Common myeloid progenitor, CD34-positive (primary cell): Measurements from ENCODE around the gene MORC4.

Experiments
- CTCF ChIA-PET: fragments of 350-600 bp; sonication (Branson Sonifier 250); formaldehyde crosslinking; loops from one replicate; lab custom pipeline; 2021; ENCODE audit warnings: antibody characterized with exemption; lab: Charles Lee
- POLR2A ChIA-PET: fragments of 350-600 bp; sonication (Branson Sonifier 250); formaldehyde crosslinking; loops from one replicate; lab custom pipeline; 2021; ENCODE audit warnings: antibody characterized with exemption; lab: Charles Lee
- DNase-seq, 3 donors: peaks; one replicate each; pipeline versions ENCODE4 v3.0.0 to v3.0.0-alpha.2; 2013
- H3K27ac ChIP-seq, 2 experiments: 1 replicate in 1 of 2; 2 replicates in 1 of 2; pipeline ENCODE4 v1.7.0; 2013; ENCODE audit warnings: inconsistent platforms in 2 of 2, low read length in 2 of 2, mild to moderate bottlenecking in 2 of 2, low read depth in 1 of 2, moderate library complexity in 1 of 2; ENCODE audit not compliant: severe bottlenecking in 2 of 2, insufficient read depth in 1 of 2, poor library complexity in 1 of 2
- H3K27me3 ChIP-seq, 5 experiments: replicated peaks in 2 of 5; 1 replicate in 3 of 5; 2 replicates in 2 of 5; pipeline versions ENCODE4 v1.6.1 to v1.7.0; 2013; ENCODE audit warnings: low read length in 4 of 5, mild to moderate bottlenecking in 2 of 5, moderate library complexity in 2 of 5, inconsistent platforms in 1 of 5; ENCODE audit not compliant: insufficient read depth in 5 of 5, control insufficient read depth in 4 of 5
- H3K36me3 ChIP-seq, 4 experiments: 1 replicate in 2 of 4; 2 replicates in 2 of 4; pipeline versions ENCODE4 v1.6.1 to v1.7.0; 2013; ENCODE audit warnings: low read length in 3 of 4, control low read depth in 1 of 4, mild to moderate bottlenecking in 1 of 4; ENCODE audit not compliant: control insufficient read depth in 4 of 4, insufficient read depth in 4 of 4
- H3K4me1 ChIP-seq, 4 experiments: 1 replicate in 3 of 4; 2 replicates in 1 of 4; pipeline versions ENCODE4 v1.6.1 to v1.7.1; 2013; ENCODE audit warnings: low read length in 3 of 4, mild to moderate bottlenecking in 3 of 4, control low read depth in 1 of 4, inconsistent platforms in 1 of 4, moderate library complexity in 1 of 4; ENCODE audit not compliant: control insufficient read depth in 4 of 4, insufficient read depth in 4 of 4; ENCODE audit errors: control extremely low read depth in 1 of 4
- H3K4me3 ChIP-seq, 7 experiments: 1 replicate in 4 of 7; 2 replicates in 3 of 7; pipeline versions ENCODE4 v1.5.1 to v1.7.0; 2013; ENCODE audit warnings: mild to moderate bottlenecking in 7 of 7, low read length in 6 of 7, moderate library complexity in 6 of 7, inconsistent platforms in 2 of 7, low read depth in 2 of 7, control low read depth in 1 of 7; ENCODE audit not compliant: insufficient read depth in 4 of 7, control insufficient read depth in 1 of 7; ENCODE audit errors: extremely low read depth in 1 of 7
- H3K9me3 ChIP-seq, 5 experiments: 1 replicate in 4 of 5; 2 replicates in 1 of 5; pipeline versions ENCODE4 v1.6.1 to v1.7.1; 2013; ENCODE audit warnings: low read length in 4 of 5, mild to moderate bottlenecking in 2 of 5, inconsistent platforms in 1 of 5, low read depth in 1 of 5, moderate library complexity in 1 of 5; ENCODE audit not compliant: control insufficient read depth in 4 of 5, insufficient read depth in 2 of 5; ENCODE audit errors: control extremely low read depth in 1 of 5
- WGBS: methylation state at CpG from one replicate; pipeline ENCODE4 v1.1.5; 2013; ENCODE audit not compliant: insufficient coverage; 5-methylcytosine and 5-hydroxymethylcytosine counted together

Gene MORC4

DNA sequence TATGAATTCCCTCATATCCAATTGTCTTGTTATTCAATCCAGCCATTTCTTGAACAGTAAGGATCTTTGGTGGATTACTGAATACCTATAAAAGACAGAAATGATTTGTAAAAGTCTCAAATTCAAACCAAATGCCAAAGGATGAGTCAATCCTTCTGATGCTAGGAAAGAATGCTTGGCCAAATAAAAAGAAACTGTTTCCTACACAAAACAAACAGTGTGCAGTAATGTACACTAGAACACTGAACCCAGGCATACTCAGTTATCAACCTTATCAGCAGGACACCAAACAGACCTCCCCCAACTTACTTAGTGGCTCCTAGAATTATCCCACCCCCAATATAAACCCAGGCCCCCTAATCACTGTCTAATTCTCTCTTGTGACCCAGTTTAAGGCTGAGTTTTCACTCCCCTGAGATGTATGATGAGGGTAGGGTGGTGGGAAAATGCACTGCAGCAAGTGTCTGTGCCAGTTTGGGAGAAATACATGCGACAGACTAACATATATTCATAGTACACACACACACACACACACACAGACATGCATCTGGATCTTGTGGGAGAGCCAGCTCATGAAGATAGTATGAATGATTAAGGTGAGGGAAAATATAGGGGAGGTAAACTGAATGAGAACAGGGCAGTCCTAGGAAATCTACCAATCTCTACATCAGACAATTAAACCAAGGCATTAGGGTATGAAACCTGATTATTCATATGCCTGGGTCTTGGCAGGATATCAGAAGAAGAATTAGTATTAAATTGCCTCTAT is 44.8 kb downstream of the MORC4 start:
- CTCF ChIA-PET, result interaction anchor here (1.4 to 3.1 kb wide), 2 partner anchors 51 to 57 kb away, joined by 4 to 14 read pairs; partner anchors contain the start of gene RIPPLY1
- WGBS, result no CpG with 5 or more reads among the region's 1 CpG
- DNase-seq, result no peak

DNA sequence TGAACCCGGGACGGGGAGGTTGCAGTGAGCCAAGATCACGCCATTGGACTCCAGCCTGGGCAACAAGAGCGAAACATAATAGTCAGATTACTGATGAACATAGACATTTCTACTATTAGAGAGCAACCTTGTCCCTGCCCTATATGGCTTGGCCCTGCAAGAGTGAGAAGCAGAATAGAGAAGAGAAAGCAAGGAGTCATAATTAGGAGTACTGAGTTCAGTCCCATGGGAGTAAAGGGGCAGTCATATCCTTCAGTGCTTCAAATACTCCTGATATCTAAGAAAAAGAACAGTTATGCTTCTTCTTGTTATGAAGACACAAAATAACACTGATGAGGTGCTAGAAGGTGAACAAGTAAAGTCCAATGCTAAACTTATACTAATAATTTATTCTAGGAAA is 46.0 kb downstream of the MORC4 start:
- H3K9me3 ChIP-seq, result no peaks in the 10 kb centered on the region
- H3K4me3 ChIP-seq, result no peak overlapping the region
- no peaks in the 10 kb centered on the region for H3K36me3 ChIP-seq
- H3K27me3 ChIP-seq, result peaks cover 0 to 15% (median 0%) of the 10 kb centered on the region in 5 experiments
- no peak for DNase-seq
- 97% methylated on average over 4 of the region's 4 CpGs for WGBS
- no peak overlapping the region for H3K27ac ChIP-seq
- H3K4me1 ChIP-seq, result no peaks in the 10 kb centered on the region
- POLR2A ChIA-PET, result no interaction called here
- CTCF ChIA-PET, result interaction anchor here (0.7 to 3.1 kb wide), 3 partner anchors 50 to 60 kb away, joined by 3 to 14 read pairs (median 4); partner anchors contain the start of gene RIPPLY1

More for the DNA sequence above, 44.8 kb downstream of the MORC4 start:
- no peaks in the 10 kb centered on the region for H3K4me1 ChIP-seq
- POLR2A ChIA-PET, result no interaction called here
- H3K9me3 ChIP-seq, result no peaks in the 10 kb centered on the region
- no peaks in the 10 kb centered on the region for H3K36me3 ChIP-seq
- H3K27me3 ChIP-seq, result peaks cover 0 to 10% (median 0%) of the 10 kb centered on the region in 5 experiments
- no peak overlapping the region for H3K27ac ChIP-seq
- no peak overlapping the region for H3K4me3 ChIP-seq

DNA sequence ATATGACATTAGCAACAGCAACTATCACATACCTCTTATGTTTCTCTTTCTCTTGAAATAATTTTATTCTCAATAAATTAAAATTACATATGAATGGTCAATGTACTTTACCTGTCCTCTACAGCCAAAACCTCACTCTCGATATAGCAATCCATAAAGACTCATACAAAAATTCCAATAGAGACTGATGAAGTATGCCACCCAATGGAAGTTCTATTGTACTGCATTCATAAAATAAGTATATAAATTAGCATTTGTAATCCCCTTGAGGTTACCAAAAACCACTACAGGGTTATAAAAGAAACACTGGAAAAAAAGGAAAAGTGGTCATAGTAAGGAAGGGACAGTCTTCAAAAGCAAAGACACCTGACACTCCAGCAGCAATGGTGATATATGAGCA is 47.0 kb downstream of the MORC4 start:
- Histone ChIP-seq H3K27ac (no peak overlapping the region), H3K4me1 (no peaks in the 10 kb centered on the region), H3K4me3 (no peak overlapping the region), H3K9me3 (no peaks in the 10 kb centered on the region), H3K27me3 (peaks cover 0 to 15% (median 0%) of the 10 kb centered on the region in 5 experiments), H3K36me3 (no peaks in the 10 kb centered on the region)
- no CpG with 5 or more reads among the region's 1 CpG for WGBS
- ChIA-PET CTCF (interaction anchor here (0.7 to 3.1 kb wide), 5 partner anchors 9 to 61 kb away, joined by 3 to 16 read pairs (median 5); partner anchors contain the start of gene RIPPLY1), POLR2A (no interaction called here)
- DNase-seq, result peak; percentile 10 to 46 (median 39)

DNA sequence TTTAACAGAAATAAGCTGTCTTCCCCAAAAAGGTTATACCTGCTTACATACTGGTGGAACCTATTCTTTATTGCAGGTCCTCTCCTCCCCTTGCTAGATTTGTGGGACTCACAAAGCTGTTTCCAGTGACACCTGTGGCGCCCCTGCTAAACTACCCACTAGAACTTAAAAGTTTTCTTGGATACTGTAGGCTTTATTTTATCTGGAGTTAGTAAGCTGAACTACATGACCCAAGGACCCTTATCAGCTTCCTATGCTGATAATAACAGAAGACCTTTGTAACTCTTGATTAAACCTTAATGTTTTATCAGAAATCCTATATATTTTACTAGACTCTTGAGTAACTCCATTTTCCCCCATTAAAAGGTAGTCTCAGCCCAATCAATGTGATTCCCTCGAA is 47.5 kb downstream of the MORC4 start:
- peaks cover 0 to 15% (median 0%) of the 10 kb centered on the region in 5 experiments for H3K27me3 ChIP-seq
- no peaks in the 10 kb centered on the region for H3K36me3 ChIP-seq
- 100% methylated on average over 1 of the region's 2 CpGs for WGBS
- ChIA-PET POLR2A (no interaction called here), CTCF (interaction anchor here (1.1 to 3.1 kb wide), 4 partner anchors 11 to 61 kb away, joined by 4 to 16 read pairs (median 10); partner anchors contain the start of gene RIPPLY1)
- H3K9me3 ChIP-seq, result no peaks in the 10 kb centered on the region
- H3K4me1 ChIP-seq, result no peaks in the 10 kb centered on the region
- no peak for DNase-seq
- no peak overlapping the region for H3K27ac ChIP-seq
- H3K4me3 ChIP-seq, result no peak overlapping the region

DNA sequence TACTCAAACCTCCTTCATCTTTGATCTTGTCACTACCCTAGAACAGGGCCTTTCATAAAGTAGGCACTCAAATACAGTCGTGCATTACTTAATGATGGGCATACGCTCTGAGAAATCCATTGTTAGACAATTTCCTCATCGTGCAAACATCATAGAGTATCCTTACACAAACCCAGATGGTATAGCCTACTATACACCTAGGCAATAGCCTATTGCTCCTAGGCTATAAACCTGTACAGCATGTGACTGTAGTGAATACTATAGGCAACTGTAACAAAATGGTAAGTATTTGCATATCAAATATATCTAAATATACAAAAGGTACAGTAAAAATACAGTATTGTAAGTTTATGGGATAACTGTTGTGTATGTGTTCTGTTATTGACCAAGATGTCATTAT is 47.9 kb downstream of the MORC4 start:
- no peaks in the 10 kb centered on the region for H3K36me3 ChIP-seq
- 100% methylated on average over 1 of the region's 3 CpGs for WGBS
- no peak for DNase-seq
- H3K27me3 ChIP-seq, result peaks cover 0 to 15% (median 0%) of the 10 kb centered on the region in 5 experiments
- no peak overlapping the region for H3K27ac ChIP-seq
- H3K4me3 ChIP-seq, result no peak overlapping the region
- no peaks in the 10 kb centered on the region for H3K9me3 ChIP-seq
- H3K4me1 ChIP-seq, result no peaks in the 10 kb centered on the region
- CTCF ChIA-PET, result interaction anchor here (1.1 to 3.1 kb wide), 4 partner anchors 11 to 60 kb away, joined by 4 to 16 read pairs (median 10); partner anchors contain the start of gene RIPPLY1
- POLR2A ChIA-PET, result no interaction called here

DNA sequence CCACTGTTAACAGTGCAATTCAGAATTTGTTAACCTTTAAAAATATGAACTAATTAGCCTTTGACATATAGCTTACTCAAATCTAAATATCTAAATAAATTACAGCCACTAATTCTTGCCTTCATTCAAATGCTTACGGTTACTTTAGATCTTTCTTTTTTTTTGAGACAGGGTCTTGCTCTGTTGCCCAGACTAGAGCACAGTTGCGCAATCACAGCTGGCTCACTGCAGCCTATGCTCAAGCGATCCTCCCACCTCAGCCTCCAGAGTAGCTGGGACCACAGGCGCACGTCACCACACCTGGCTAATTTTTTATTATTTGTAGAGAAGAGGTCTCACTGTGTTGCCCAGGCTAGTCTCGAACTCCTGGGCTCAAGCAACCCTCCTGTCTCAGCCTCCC is 48.8 kb downstream of the MORC4 start:
- H3K4me3 ChIP-seq, result no peak overlapping the region
- H3K4me1 ChIP-seq, result no peaks in the 10 kb centered on the region
- H3K36me3 ChIP-seq, result no peaks in the 10 kb centered on the region
- H3K27me3 ChIP-seq, result peaks cover 0 to 13% (median 0%) of the 10 kb centered on the region in 5 experiments
- ChIA-PET POLR2A (no interaction called here), CTCF (interaction anchor here (1.1 to 2.2 kb wide), 4 partner anchors 42 to 57 kb away, joined by 3 to 10 read pairs (median 8); no protein-coding TSS in a partner anchor)
- WGBS, result 87% methylated on average over 3 of the region's 6 CpGs
- H3K27ac ChIP-seq, result no peak overlapping the region
- H3K9me3 ChIP-seq, result no peaks in the 10 kb centered on the region
- no peak for DNase-seq

DNA sequence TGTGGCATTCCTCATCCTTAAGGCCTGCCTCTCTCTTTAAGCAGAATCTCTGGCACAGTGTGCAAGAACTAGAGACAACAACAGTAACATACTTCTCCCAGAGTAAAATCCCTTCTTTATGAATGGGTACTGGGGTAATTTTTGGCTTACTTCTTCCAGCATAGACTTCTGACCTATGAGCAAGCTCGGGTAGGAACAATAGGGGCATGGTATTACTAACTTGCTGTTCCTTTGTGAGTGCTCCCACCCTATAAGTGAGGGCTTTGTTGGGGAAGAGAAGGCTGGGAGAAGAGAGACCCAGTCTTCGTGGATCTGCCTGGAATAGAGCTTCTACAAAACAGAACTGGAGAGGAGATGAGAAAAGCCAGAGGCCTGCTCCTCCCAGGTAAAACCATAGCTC is 49.6 kb downstream of the MORC4 start:
- CTCF ChIA-PET, result interaction anchor here (0.7 to 2.2 kb wide), 5 partner anchors 8 to 56 kb away, joined by 3 to 10 read pairs (median 7); no protein-coding TSS in a partner anchor

More for the DNA sequence above, 49.6 kb downstream of the MORC4 start:
- peaks cover 0 to 5% (median 0%) of the 10 kb centered on the region in 5 experiments for H3K27me3 ChIP-seq
- H3K4me3 ChIP-seq, result no peak overlapping the region
- no peaks in the 10 kb centered on the region for H3K9me3 ChIP-seq
- H3K4me1 ChIP-seq, result no peaks in the 10 kb centered on the region
- no peaks in the 10 kb centered on the region for H3K36me3 ChIP-seq
- H3K27ac ChIP-seq, result no peak overlapping the region
- DNase-seq, result no peak
- 53% methylated on average over 2 of the region's 2 CpGs for WGBS
- POLR2A ChIA-PET, result no interaction called here
